GM19351 (cell line): ENCODE data around the gene ENOX1.

Experiments
- ATAC-seq: cut with Tn5 transposase; IDR thresholded peaks from one replicate; pipeline ENCODE4 v1.9.1; 2021; ENCODE audit warnings: mild to moderate bottlenecking, moderate library complexity; ENCODE audit not compliant: unreplicated experiment

Gene ENOX1

GRCh38 chr13:43269037-43269481, 517.7 kb downstream of the ENOX1 start:
- no peak for ATAC-seq

- no peak for ATAC-seq
These were observed 518.1 kb downstream of the ENOX1 start for GRCh38 chr13:43268632-43269031.

GRCh38 chr13:43267916-43268315, 518.9 kb downstream of the ENOX1 start:
- ATAC-seq: no peak

- no peak for ATAC-seq
These were observed 519.7 kb downstream of the ENOX1 start for GRCh38 chr13:43266936-43267615.

- no peak for ATAC-seq
These were observed 521.7 kb downstream of the ENOX1 start for GRCh38 chr13:43265028-43265427.

- ATAC-seq: no peak
These were observed 522.3 kb downstream of the ENOX1 start for GRCh38 chr13:43264458-43264857.

GRCh38 chr13:43263047-43263446, 523.7 kb downstream of the ENOX1 start:
- no peak for ATAC-seq

- no peak for ATAC-seq
These were observed 525.8 kb downstream of the ENOX1 start for GRCh38 chr13:43260999-43261398.

GRCh38 chr13:43258771-43259170, 528.0 kb downstream of the ENOX1 start:
- ATAC-seq: no peak

- ATAC-seq: no peak
These were observed 529.0 kb downstream of the ENOX1 start for GRCh38 chr13:43257765-43258164.

- ATAC-seq: no peak
These were observed 534.8 kb downstream of the ENOX1 start for GRCh38 chr13:43251961-43252360.

GRCh38 chr13:43246382-43246781, 540.4 kb downstream of the ENOX1 start:
- ATAC-seq: no peak

GRCh38 chr13:43245374-43245964, 541.3 kb downstream of the ENOX1 start:
- no peak for ATAC-seq

- ATAC-seq: peak; percentile 55
These were observed 542.3 kb downstream of the ENOX1 start for GRCh38 chr13:43244481-43244880.

GRCh38 chr13:43243711-43244110, 543.1 kb downstream of the ENOX1 start:
- ATAC-seq: no peak

GRCh38 chr13:43242040-43242439, 544.7 kb downstream of the ENOX1 start:
- ATAC-seq: no peak

GRCh38 chr13:43240278-43240677, 546.5 kb downstream of the ENOX1 start:
- ATAC-seq: peak; percentile 93

GRCh38 chr13:43239275-43239840, 547.4 kb downstream of the ENOX1 start:
- ATAC-seq: no peak

- no peak for ATAC-seq
These were observed 548.3 kb downstream of the ENOX1 start for GRCh38 chr13:43238341-43239083.

- no peak for ATAC-seq
These were observed 549.2 kb downstream of the ENOX1 start for GRCh38 chr13:43237616-43238015.

GRCh38 chr13:43235028-43235427, 551.7 kb downstream of the ENOX1 start:
- no peak for ATAC-seq

- ATAC-seq: no peak
These were observed 553.9 kb downstream of the ENOX1 start for GRCh38 chr13:43232873-43233265.
